ENCODE measurements around the gene ACRV1. TPM values are rescaled to one million over a fixed set of nuclear protein-coding genes. Genes with fewer than 3 reads are reported as not detected.

The ACRV1 gene
- total and polyA plus RNA-seq, 2 experiments from 2014 or later, result 0.65 TPM; not detected in 1

GRCh38 chr11:125690006-125690405, 9.4 kb upstream of the ACRV1 start:
- no peak overlapping the region for H3K4me2 ChIP-seq
- TF ChIP-seq POLR2AphosphoS5 (IDR thresholded peaks at IDR 0.05; ENCODE audit: low read depth) (no peak), ETS1 (IDR thresholded peaks at IDR 0.05) (no peak), STAT1 (IDR thresholded peaks at IDR 0.05; ENCODE audit: unreplicated experiment) (no peak), CTCF (conservative IDR thresholded peaks at IDR 0.05; ENCODE audit: low read depth in 2 of 2) (no peak), REST (IDR thresholded peaks at IDR 0.05; ENCODE audit: unreplicated experiment) (no peak), ZNF114 (CRISPR knock-in tag; IDR thresholded peaks at IDR 0.05) (no peak), CREB1 (CRISPR knock-in tag; IDR thresholded peaks at IDR 0.05; ENCODE audit: low read depth) (no peak), NANOG (IDR thresholded peaks at IDR 0.05; ENCODE audit: borderline replicate concordance) (no peak)
- no peak overlapping the region for H3K27ac ChIP-seq (ENCODE audit: low read depth)
- H3K27me3 Mint-ChIP-seq (ENCODE audit: insufficient read depth, low read depth, poor library complexity), result peaks cover 3% of the 10 kb centered on the region
- no peak overlapping the region for H3K4me3 Mint-ChIP-seq
- ATAC-seq (no peak), DNase-seq (ENCODE audit: low spot score) (no peak)
- no peak overlapping the region for H3K4me3 ChIP-seq
- no peaks in the 10 kb centered on the region for H3F3A ChIP-seq (replicated peaks; ENCODE audit: low read depth)
- H3K4me1 Mint-ChIP-seq, result peaks cover 16% of the 10 kb centered on the region
- no peak overlapping the region for H2AFZ ChIP-seq
- H3K36me3 ChIP-seq (ENCODE audit: insufficient read depth), result no peaks in the 10 kb centered on the region; the same call in 1 of the 2 replicates
- H3K36me3 Mint-ChIP-seq (ENCODE audit: low read depth), result peaks cover 34% of the 10 kb centered on the region
- H3K9me3 Mint-ChIP-seq, result peaks cover 14% of the 10 kb centered on the region
- no peaks in the 10 kb centered on the region for H4K20me1 ChIP-seq (replicated peaks; ENCODE audit: insufficient read depth)
- H3K27ac Mint-ChIP-seq, result no peak overlapping the region
- H3K79me2 ChIP-seq (replicated peaks; ENCODE audit: insufficient read depth), result no peaks in the 10 kb centered on the region
- peaks cover under 1% of the 10 kb centered on the region for H3K4me1 ChIP-seq (ENCODE audit: insufficient read depth)
- no peaks in the 10 kb centered on the region for H3K27me3 ChIP-seq (ENCODE audit: insufficient read depth)
- 0 out of 2 replicates have a peak, but pooled peaks cover 3% of the 10 kb centered on the region for H3K9me2 ChIP-seq (ENCODE audit: insufficient read depth)

- Histone ChIP-seq H3K4me1 (ENCODE audit: insufficient read depth) (peaks cover 4% of the 10 kb centered on the region), H3F3A (replicated peaks; ENCODE audit: low read depth) (no peaks in the 10 kb centered on the region), H3K27ac (ENCODE audit: low read depth) (no peak overlapping the region), H3K79me2 (replicated peaks; ENCODE audit: insufficient read depth) (no peaks in the 10 kb centered on the region), H2AFZ (no peak overlapping the region), H3K4me2 (no peak overlapping the region), H3K36me3 (ENCODE audit: insufficient read depth) (no peaks in the 10 kb centered on the region; the same call in 1 of the 2 replicates), H3K9me2 (ENCODE audit: insufficient read depth) (0 out of 2 replicates have a peak, but pooled peaks cover 3% of the 10 kb centered on the region), H4K20me1 (replicated peaks; ENCODE audit: insufficient read depth) (no peaks in the 10 kb centered on the region), H3K4me3 (no peak overlapping the region), H3K27me3 (ENCODE audit: insufficient read depth) (no peaks in the 10 kb centered on the region)
- Mint-ChIP-seq H3K27ac (no peak overlapping the region), H3K4me1 (peaks cover 18% of the 10 kb centered on the region), H3K27me3 (ENCODE audit: insufficient read depth, low read depth, poor library complexity) (peaks cover 3% of the 10 kb centered on the region), H3K9me3 (peaks cover 14% of the 10 kb centered on the region), H3K4me3 (no peak overlapping the region), H3K36me3 (ENCODE audit: low read depth) (peaks cover 35% of the 10 kb centered on the region)
- ATAC-seq, result no peak
- DNase-seq (ENCODE audit: low spot score), result no peak
- TF ChIP-seq POLR2AphosphoS5 (IDR thresholded peaks at IDR 0.05; ENCODE audit: low read depth), result no peak
- TF ChIP-seq STAT1 (IDR thresholded peaks at IDR 0.05; ENCODE audit: unreplicated experiment), result no peak
- no peak for TF ChIP-seq ZNF462 (CRISPR knock-in tag; IDR thresholded peaks at IDR 0.05)
Observed at GRCh38 chr11:125689274-125689859, 8.7 kb upstream of the ACRV1 start.
